GM21367 (cell line): ENCODE results near the gene MGST3.
"Not testable (repeated sequence)": the region's sequence is repeated elsewhere in the genome, so short reads cannot be mapped to it uniquely, and the experiment has no call there.

ENCODE experiments used
- ATAC-seq: cut with Tn5 transposase; IDR thresholded peaks from one replicate; pipeline ENCODE4 v1.9.1; 2021; ENCODE audit not compliant: unreplicated experiment

MGST3 gene

GRCh38 chr1:165630629-165631341 is at the start of gene MGST3:
Gene MGST3, plus strand, starts transcription at chr1:165631234. Its CDS starts 18,614 bp downstream, at chr1:165649848.
- ATAC-seq, result peak; percentile 83

GRCh38 chr1:165581926-165582325 is 49.1 kb upstream of the MGST3 start:
- no peak for ATAC-seq

DNA sequence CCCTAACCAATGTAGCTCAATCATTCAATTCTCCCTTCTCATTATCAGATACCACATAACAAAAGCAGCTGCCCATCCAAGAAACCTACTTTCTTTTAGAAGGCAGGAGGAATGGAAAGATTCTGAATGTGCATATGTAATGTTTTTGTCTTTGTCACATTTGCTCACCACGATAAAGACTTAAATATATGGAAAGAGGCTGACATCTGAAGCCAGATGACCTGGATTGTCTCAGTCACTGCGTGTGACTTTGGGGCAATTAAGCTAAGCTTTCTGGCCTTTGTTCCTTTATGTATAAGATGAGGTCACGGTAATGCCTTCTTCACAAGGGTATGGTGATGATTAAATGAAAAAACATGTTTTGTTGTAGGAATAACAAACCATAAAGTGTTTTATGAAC is 44.6 kb upstream of the MGST3 start:
- ATAC-seq, result no peak

DNA sequence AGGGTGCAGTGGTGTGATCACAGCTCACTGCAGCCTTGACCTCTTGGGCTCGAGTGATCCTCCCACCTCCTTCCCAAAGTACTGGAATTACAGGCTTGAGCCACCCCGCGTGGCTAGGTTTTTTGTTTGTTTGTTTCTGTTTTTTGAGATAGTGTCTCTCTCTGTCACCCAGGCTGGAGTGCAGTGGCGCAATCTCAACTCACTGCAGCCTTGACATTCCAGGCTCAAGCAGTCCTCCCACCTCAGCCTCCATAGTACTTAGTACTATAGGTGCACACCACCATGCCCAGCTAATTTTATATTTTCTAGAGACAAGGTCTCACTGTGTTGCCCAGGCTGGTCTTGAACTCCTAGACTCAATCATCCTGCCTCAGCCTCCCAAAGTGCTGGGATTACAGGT is 39.6 kb upstream of the MGST3 start:
- not testable (repeated sequence) for ATAC-seq

DNA sequence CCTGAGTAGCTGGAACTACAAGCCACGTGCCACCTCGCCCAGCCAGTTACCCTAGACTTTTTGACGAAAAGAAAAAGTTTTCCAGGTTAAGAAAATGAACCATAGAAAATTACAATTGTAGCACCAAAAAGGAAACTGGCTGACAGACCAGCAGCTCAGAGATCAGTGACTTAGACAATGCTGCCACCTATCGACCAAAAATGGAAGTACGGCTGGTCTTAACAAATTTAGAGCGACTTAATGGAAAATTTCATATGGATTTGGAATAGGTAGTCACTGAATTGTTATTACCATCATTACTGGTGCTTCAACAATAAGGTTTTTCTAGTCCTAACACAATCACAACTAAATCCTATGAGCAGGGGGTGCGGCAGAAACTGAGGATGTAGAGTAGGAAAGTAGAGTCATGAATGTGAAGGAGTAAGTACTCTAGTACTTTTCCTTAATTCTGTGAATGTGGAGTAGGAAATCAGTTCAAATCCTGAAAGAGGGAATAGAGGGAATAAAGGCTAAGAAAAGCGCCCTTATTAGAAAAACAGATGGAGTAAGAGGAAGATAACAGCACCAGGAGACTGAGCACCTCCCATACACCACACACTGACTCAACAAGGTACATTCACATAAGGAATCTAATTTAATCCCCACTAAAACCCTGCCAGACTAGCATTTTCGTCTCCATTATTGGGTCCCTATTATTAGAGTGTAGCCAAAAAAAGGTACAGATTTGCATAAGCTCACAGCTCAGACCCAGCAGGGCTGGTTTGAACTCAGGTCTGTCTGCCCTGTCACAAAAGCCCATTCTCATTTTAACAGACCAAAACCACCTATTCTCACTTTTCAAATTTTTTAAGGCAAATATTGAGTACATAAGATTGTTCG is 37.9 kb upstream of the MGST3 start:
- ATAC-seq, result no peak

DNA sequence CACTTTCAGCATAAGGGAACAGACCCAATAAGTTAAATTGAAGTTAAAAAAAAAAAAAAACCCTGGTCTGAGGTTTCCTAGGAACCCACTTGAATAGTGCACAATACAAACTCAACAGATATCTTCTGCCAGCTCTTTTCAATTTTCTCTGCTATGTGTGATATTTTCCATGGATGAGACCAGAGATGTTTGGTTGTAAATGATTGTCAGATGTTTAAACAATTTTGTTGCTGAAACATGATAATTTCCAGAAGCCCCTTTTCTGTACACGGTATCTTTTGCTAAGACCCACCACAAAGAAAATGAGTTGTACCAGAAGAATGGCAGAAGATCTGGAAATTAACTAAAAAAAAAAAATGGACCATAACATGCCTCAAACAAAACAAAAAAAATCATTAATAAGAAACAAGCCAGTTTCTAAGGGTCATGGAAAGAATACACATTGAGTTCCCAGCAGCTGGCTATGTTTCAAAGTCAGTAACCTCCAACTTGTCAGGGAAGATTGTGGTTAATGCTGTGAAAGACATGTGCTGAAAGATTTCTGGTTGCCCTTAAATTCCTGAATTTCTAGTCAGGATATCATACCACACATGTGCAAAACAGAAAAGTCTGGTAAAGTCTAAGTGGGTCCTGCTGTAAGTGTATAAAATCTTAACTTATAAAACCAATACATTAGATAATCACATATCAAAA is 35.6 kb upstream of the MGST3 start:
- no peak for ATAC-seq

DNA sequence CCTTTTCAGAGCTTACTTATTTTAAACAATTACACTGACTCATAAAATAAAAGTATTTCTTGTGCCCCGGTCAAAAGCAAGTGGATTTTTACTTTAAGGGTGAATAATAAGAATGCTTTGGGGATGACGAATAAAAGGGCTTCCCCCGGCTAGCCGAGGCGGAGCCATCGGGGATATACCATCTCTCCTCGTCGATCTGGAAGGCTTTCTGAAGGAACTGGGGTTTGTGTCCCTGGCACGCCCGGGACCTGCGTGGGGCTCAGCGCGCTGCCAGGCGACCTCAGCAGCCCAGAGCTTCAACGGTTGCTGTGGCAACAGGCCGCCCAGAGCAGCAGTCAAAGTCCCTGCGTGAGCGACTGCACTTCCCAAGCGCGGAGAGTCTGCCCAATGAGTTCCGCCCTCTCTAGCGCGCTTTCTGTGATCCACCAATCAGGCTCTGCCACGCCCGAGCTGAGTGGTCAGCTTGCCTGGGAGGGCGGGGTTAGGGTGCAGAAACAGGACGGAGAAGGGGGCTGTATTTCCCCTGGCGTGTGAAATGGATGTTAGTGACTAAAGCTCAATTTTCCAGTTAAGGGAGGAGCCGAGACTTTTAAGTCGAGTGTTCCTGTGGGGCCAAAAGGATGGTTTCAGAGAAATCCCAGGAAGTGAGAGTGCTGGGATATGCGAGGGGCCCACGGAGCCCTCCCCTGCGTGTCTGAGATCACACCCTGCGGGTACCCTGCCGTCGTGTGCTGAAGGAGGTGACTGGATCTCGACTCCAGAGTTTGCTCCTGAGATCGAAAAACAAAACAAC is 33.0 kb upstream of the MGST3 start:
- ATAC-seq, result peak; percentile 98

DNA sequence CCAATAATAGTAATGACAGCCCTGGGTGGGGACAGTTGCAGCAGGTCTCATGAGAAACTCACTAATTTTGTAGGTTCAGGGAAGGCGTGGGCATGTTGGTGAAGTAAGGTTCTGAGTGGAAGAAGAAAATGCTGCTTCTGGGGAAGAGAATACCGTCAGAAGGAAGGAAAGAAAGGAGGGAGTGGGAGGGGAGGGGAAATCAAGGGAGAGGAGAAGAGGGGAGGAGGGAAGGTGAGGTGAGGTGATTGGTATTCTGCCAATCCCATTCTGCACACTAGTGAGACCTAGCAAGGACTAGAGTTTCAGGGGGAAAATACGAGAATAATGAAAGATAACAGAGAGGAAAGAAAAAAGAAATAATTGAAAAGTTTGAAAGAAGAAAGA is 32.4 kb upstream of the MGST3 start:
- no peak for ATAC-seq

DNA sequence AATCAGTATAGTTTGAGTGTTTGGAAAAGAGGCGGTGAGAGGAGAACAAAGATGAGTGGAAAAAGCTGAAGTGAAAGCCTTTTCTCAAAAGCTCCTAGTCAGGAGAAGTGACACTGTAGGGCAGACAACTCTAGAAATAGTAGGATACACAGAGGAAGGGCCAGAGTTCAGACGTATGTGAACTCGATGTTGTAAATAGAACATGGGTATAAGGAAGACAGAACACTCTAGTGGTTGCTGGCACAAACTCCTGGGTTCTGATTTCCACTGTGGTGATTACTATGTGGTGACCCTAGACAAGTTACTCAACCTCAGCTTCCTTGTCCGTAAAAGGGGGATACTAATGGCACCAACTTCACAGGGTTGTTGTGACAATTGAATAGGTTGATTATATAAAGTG is 30.2 kb upstream of the MGST3 start:
- no peak for ATAC-seq

GRCh38 chr1:165603810-165604209 is 27.2 kb upstream of the MGST3 start:
- no peak for ATAC-seq

- ATAC-seq, result no peak
Observed at GRCh38 chr1:165605246-165605645, 25.8 kb upstream of the MGST3 start.

DNA sequence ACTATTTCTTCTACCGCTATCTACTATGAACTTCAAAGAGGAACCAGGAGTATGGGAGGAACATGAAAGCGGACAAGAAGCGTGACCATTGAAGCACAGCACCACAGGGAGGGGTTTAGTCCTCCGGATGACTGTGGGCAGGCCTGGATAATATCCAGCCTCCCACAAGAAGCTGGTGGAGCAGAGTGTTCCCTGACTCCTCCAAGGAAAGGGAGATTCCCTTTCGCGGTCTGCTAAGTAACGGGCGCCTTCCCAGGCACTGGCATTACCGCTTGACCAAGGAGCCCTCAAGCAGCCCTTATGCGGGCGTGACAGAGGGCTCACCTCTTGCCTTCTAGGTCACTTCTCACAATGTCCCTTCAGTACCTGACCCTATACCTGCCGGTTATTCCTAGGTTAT is 24.4 kb upstream of the MGST3 start:
- ATAC-seq, result not testable (repeated sequence)

- no peak for ATAC-seq
Observed at GRCh38 chr1:165610866-165611265, 20.2 kb upstream of the MGST3 start.

DNA sequence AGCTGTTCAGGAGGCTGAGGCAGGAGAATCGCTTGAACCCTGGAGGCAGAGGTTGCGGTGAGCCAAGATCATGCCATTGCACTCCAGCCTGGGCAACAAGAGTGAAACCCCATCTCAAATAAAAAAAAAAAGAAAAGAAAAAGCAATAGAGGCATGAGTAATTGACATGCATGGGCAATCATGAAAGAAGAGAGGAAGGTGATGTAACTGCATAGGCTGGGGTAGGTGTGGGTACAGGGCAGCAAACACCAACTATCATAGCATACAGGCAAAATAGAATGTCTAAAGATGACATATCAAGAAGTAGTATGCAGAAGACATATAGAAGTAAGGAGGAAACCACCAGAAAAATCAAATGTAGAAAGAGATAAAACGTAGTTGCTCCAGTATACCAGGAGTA is 19.0 kb upstream of the MGST3 start:
- ATAC-seq, result no peak

- ATAC-seq, result no peak
Observed at GRCh38 chr1:165616054-165616612, 14.9 kb upstream of the MGST3 start.

- no peak for ATAC-seq
Observed at GRCh38 chr1:165616987-165617546, 14.0 kb upstream of the MGST3 start.

DNA sequence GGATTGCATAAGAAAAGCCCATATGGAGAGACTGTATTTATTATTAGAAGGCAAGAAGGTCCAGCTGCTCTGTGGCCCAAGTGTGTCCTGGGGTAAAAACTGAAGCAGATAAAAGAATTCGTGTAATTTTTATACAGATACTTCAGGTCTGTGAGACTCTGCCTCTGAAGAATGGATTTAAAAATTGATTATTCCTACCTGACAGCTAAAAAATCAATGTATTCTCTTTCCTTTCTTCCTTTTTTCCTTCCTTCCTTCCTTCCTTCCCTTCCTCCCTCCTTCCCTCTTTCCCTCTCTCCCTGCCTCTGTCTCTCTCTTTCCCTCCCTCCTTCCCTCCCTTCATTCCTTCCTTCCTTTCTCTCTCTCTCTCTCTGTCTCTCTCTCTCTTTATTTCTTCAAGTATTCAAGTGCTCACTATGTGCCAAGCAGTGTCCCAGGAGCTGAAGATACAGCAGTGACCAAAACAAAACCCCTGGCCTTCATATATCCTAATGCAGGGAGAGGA is 11.3 kb upstream of the MGST3 start:
- no peak for ATAC-seq

GRCh38 chr1:165623624-165624023 is 7.4 kb upstream of the MGST3 start:
- ATAC-seq, result no peak

DNA sequence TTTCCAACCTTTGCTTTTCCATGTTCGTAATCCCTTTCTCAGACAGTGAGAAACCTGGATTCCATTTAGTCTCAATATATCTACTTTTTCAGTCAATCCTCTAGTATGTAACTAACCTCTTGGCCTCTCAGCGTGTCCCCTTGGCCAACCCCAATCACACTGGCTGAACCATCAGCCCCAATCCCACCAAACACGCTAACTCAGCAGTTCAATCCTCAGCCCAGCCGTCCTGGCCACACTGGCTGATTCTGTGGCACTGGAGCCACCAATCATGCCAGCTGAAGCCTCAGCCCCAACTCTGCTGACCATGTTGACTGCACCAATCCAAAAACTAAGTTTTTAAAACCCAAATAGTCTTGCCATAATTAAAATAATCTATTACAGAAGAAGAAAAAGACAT is 6.6 kb upstream of the MGST3 start:
- no peak for ATAC-seq
